ENCODE results near the gene ASPG. TPM values are rescaled to one million over a fixed set of nuclear protein-coding genes. Genes with fewer than 3 reads are reported as not detected.
A peak's percentile ranks its signal among the peaks of the same experiment; 100 is the strongest.

The ASPG gene
- total and polyA plus RNA-seq, 2 experiments from 2014 or later: not detected

- Histone ChIP-seq H3K79me2 (ENCODE audit: insufficient read depth) (no peaks in the 10 kb centered on the region), H3K4me1 (ENCODE audit: insufficient read depth) (no peaks in the 10 kb centered on the region), H3K36me3 (ENCODE audit: low read depth) (no peaks in the 10 kb centered on the region), H2AFZ (no peak overlapping the region), H3K27me3 (replicated peaks; ENCODE audit: insufficient read depth) (peaks cover 11% of the 10 kb centered on the region; the same call in 1 of the 2 replicates), H3K9me3 (ENCODE audit: low read depth) (no peaks in the 10 kb centered on the region), H3K9me2 (ENCODE audit: insufficient read depth) (no peaks in the 10 kb centered on the region), H3K27ac (no peak overlapping the region), H3F3A (ENCODE audit: insufficient read depth) (no peaks in the 10 kb centered on the region), H4K20me1 (ENCODE audit: insufficient read depth) (no peaks in the 10 kb centered on the region), H3K4me3 (no peak overlapping the region), H3K4me2 (ENCODE audit: unreplicated experiment) (no peak overlapping the region), H3K9ac (no peak overlapping the region)
- WGBS, 2 experiments (ENCODE audit: low coverage in 1 of 2, low lambda C conversion rate in 2 of 2, missing lambda C conversion rate in 2 of 2): 63 to 82% methylated on average over 3 of the region's 3 CpGs
- in situ Hi-C loops (cut with MboI): no loop called here
- TF ChIP-seq EZH2 (IDR thresholded peaks at IDR 0.05; ENCODE audit: insufficient read depth, poor library complexity, severe bottlenecking) (no peak), EZH2phosphoT487 (IDR thresholded peaks at IDR 0.05; ENCODE audit: insufficient read depth, low read depth) (no peak)
- no peak for DNase-seq
These were observed 37.7 kb upstream of the ASPG start for GRCh38 chr14:104047761-104048160.

DNA sequence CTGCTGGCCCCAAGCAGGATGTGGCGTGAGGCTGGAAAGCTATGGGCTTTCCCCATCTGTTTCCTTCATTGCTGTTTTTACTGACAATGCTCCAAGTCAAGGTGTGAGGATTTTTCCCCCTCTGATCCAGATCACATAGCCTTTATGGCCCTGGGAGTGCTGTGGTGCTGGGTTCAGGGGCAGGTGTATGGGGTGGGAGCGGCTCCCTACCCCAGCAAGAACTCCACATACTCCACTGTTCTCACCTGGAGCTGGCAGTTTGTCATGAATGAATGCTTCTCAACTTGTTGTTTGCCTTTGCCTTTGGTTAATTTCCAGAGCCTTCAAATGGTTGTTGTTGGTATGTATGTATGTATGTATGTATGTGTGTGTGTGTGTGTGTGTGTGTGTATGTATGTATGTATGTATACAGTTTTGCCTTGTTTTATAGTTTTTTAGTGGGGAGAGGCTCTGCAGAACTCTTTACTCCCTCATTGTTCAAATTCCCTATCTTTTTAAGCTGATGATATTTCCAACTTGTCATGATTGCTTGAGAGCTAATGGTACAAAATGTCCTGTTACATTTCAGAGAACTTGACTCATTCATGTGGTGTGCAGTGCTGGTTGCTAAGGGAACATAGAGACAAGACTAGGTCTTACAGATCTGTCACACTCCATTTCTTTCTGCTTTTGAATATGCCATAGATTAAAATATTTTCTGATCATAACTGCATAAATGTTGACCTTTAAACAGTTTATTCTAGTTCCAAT is 36.6 kb upstream of the ASPG start:
- Histone ChIP-seq H2AFZ (no peak overlapping the region), H3K4me2 (ENCODE audit: unreplicated experiment) (no peak overlapping the region), H4K20me1 (ENCODE audit: insufficient read depth) (no peaks in the 10 kb centered on the region), H3K27me3 (replicated peaks; ENCODE audit: insufficient read depth) (peaks cover 16% of the 10 kb centered on the region; the same call in 1 of the 2 replicates), H3K4me3 (no peak overlapping the region), H3K4me1 (ENCODE audit: insufficient read depth) (no peaks in the 10 kb centered on the region), H3K9me2 (ENCODE audit: insufficient read depth) (no peaks in the 10 kb centered on the region), H3F3A (ENCODE audit: insufficient read depth) (no peaks in the 10 kb centered on the region), H3K27ac (no peak overlapping the region), H3K9ac (no peak overlapping the region), H3K79me2 (ENCODE audit: insufficient read depth) (no peaks in the 10 kb centered on the region), H3K36me3 (ENCODE audit: low read depth) (no peaks in the 10 kb centered on the region), H3K9me3 (ENCODE audit: low read depth) (no peaks in the 10 kb centered on the region)
- DNase-seq: peak; percentile 27
- 56 to 58% methylated on average over 2 of the region's 2 CpGs for WGBS, 2 experiments (ENCODE audit: low coverage in 1 of 2, low lambda C conversion rate in 2 of 2, missing lambda C conversion rate in 2 of 2)
- in situ Hi-C loops (cut with MboI): no loop called here
- TF ChIP-seq EZH2 (IDR thresholded peaks at IDR 0.05; ENCODE audit: insufficient read depth, poor library complexity, severe bottlenecking): no peak
- no peak for TF ChIP-seq EZH2phosphoT487 (IDR thresholded peaks at IDR 0.05; ENCODE audit: insufficient read depth, low read depth)

- Histone ChIP-seq H3K4me1 (ENCODE audit: insufficient read depth) (no peaks in the 10 kb centered on the region), H3K27me3 (replicated peaks; ENCODE audit: insufficient read depth) (peaks cover 16% of the 10 kb centered on the region; the same call in 1 of the 2 replicates), H3K4me3 (no peak overlapping the region), H3F3A (ENCODE audit: insufficient read depth) (no peaks in the 10 kb centered on the region), H3K9me2 (ENCODE audit: insufficient read depth) (no peaks in the 10 kb centered on the region), H2AFZ (no peak overlapping the region), H4K20me1 (ENCODE audit: insufficient read depth) (no peaks in the 10 kb centered on the region), H3K36me3 (ENCODE audit: low read depth) (no peaks in the 10 kb centered on the region), H3K9me3 (ENCODE audit: low read depth) (no peaks in the 10 kb centered on the region), H3K4me2 (ENCODE audit: unreplicated experiment) (no peak overlapping the region), H3K9ac (no peak overlapping the region), H3K27ac (no peak overlapping the region), H3K79me2 (ENCODE audit: insufficient read depth) (no peaks in the 10 kb centered on the region)
- 17 to 20% methylated on average over 9 of the region's 9 CpGs for WGBS, 2 experiments (ENCODE audit: low coverage in 1 of 2, low lambda C conversion rate in 2 of 2, missing lambda C conversion rate in 2 of 2)
- in situ Hi-C loops (cut with MboI): no loop called here
- TF ChIP-seq EZH2phosphoT487 (IDR thresholded peaks at IDR 0.05; ENCODE audit: insufficient read depth, low read depth) (no peak), EZH2 (IDR thresholded peaks at IDR 0.05; ENCODE audit: insufficient read depth, poor library complexity, severe bottlenecking) (no peak)
- DNase-seq: no peak
These were observed 35.8 kb upstream of the ASPG start for GRCh38 chr14:104049576-104050240.

DNA sequence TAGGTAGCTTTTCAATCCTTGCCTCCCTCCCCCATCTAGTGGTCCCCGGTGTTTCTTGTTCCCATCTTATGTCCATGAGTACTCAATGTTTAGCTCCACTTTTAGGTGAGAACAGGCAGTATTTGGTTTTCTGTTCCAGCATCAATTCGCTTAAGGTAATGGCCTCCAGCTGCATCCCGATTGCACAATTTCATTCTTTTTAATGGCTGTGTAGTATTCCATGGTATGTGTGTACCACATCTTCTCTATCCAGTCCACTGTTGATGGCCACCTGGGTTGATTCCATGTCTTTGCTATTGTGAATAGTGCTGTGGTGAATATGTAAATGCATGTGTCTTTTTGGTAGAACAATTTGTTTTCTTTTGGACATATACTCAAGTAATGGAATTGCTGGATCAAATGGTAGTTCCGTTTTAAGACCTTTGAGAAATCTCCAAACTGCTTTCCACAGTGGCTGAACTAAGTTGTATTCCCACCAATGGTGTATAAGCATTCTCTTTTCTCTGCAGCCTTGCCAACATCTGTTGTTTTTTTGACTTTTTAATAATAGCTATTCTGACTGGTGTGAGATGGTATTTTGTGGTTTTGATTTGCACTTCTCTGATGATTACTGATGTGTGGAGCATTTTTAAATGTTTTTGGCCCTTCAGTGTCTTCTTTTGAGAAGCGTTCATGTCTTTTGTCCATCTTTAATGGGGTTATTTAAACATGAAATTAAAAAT is 34.2 kb upstream of the ASPG start:
- Histone ChIP-seq H3K27me3 (replicated peaks; ENCODE audit: insufficient read depth) (peaks cover 26% of the 10 kb centered on the region; the same call in 1 of the 2 replicates), H3K9ac (no peak overlapping the region), H3K4me2 (ENCODE audit: unreplicated experiment) (no peak overlapping the region), H3K36me3 (ENCODE audit: low read depth) (no peaks in the 10 kb centered on the region), H3K4me1 (ENCODE audit: insufficient read depth) (no peaks in the 10 kb centered on the region), H3K9me3 (ENCODE audit: low read depth) (no peaks in the 10 kb centered on the region), H3K9me2 (ENCODE audit: insufficient read depth) (no peaks in the 10 kb centered on the region), H2AFZ (no peak overlapping the region), H3K27ac (no peak overlapping the region), H3K4me3 (no peak overlapping the region), H3K79me2 (ENCODE audit: insufficient read depth) (no peaks in the 10 kb centered on the region), H3F3A (ENCODE audit: insufficient read depth) (no peaks in the 10 kb centered on the region), H4K20me1 (ENCODE audit: insufficient read depth) (no peaks in the 10 kb centered on the region)
- DNase-seq: no peak
- TF ChIP-seq EZH2 (IDR thresholded peaks at IDR 0.05; ENCODE audit: insufficient read depth, poor library complexity, severe bottlenecking) (no peak), EZH2phosphoT487 (IDR thresholded peaks at IDR 0.05; ENCODE audit: insufficient read depth, low read depth) (no peak)
- in situ Hi-C loops (cut with MboI): no loop called here
- 38 to 41% methylated on average over 5 of the region's 5 CpGs for WGBS, 2 experiments (ENCODE audit: low coverage in 1 of 2, low lambda C conversion rate in 2 of 2, missing lambda C conversion rate in 2 of 2)

All from GM23248 (cell line).